ENCODE results near the gene UBE2I.

GRCh38 chr16:1310832-1311200, 1.4 kb downstream of the UBE2I start:
- no peak for TF ChIP-seq CTCF (IDR thresholded peaks at IDR 0.05; ENCODE audit: low read depth, low read length)
- TF ChIP-seq EZH2phosphoT487 (IDR thresholded peaks at IDR 0.05; ENCODE audit: low read depth), result no peak
